Central memory CD4-positive, alpha-beta T cell (primary cell): ENCODE data around the gene FBXL19.
"Not testable (repeated sequence)": the region's sequence is repeated elsewhere in the genome, so short reads cannot be mapped to it uniquely, and the experiment has no call there.

ENCODE experiments used
- DNase-seq: peaks from one replicate; pipeline ENCODE4 v3.0.0; 2022

FBXL19 gene

DNA sequence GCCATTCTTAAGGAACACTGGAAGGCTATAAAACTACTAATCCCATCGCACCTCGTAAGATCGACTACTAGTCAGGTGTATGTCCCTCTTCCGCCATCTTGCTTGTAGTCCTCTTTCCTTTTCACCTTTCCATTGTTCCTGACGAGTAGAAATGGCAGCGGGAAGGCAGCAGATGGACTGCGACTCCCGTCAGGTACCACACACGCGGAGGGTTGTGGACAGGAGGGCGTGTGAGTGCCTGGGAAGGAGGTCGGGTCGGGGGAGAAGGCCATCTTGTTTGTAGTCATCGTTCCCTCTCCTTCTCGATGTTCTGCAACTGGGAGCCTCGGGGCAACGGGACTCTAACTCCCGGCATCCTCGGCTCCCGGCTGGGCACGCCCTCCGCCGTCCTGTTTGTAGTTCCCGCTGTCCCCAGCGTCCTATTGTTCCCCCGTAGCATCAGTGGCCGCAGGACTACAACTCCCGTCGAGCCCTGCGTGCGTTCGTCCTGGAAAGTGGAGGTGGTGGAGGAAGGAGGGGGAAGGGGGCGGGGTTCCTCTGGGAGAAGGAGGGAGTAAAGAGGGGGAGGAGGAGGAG lies 324 bp upstream of the FBXL19 start:
- DNase-seq: peak; percentile 96

DNA sequence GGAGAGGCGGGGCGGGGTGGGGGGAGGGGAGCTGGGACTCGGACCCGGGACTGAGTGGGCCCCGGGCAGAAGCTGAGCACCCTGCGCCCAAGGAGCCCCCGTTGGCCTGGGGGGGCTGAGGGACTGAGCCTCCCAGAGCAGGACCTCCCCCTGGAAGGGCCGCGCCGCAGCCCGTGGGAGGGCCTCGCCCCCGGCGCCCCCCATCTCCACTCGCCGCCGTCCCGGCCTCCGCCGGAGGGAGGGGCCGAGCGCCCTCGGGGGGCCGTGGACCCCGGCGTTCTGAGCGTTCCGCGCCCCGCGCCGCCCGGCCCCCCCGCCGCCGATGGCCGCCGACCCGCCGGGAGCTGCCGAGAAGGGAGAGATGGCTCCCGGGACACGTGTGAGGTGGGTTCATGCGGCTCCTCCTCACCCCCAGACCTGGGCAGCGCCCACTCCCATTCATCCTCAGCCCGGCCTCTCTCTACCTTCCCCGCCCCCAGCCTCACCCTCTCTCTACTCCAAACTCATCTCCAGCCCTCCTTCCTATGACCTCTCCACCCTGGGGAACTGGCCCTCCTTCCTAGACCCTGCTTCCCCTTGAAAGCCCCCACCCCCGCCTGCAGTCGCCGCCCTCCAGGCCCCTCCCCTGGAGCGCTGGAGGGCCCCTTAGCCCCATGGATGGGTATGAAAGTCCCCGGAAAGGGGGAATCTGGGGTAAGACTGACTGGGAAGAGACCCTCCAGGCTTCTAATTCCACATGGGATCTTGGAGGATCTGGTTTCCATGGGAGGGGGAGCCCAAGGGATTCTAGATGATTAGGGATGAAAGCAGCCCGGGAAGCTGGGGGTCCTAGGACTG lies 922 bp downstream of the FBXL19 start:
- no peak for DNase-seq

DNA sequence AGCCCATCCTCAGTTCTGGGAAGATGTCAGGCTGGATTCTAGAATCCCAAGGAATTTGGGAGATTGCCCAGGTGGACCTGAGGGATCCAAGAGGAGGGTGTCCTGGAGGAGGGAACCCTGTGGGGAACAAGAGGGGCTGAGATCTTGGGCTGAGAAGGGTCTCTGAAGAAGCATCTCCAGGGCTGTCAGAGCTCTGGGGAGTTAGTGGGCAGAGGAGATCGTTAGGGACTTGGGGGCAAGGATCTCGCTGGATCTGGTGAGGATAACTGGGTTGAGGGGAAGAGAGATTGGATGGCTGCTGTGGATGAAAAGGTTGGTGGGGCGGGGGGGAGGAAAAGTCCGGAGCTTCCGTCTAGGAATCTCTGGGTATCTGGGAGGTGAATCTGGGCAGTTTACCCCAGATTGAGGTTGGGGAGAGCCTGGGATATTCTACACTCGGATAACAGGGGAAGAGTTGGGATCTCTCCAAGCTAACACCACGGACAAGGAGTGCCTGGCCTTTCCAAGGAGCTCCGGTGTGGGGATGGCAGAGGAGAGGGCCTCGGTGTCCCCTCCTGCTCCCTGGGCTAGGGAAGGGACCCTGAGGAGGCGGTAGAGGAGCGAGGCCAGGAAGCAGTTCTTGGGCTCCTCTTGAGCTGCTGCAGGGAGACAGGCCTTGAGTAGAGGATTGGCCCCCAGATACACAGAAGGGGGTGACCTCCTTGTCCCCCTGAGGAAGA lies 1.7 kb downstream of the FBXL19 start:
- no peak for DNase-seq

DNA sequence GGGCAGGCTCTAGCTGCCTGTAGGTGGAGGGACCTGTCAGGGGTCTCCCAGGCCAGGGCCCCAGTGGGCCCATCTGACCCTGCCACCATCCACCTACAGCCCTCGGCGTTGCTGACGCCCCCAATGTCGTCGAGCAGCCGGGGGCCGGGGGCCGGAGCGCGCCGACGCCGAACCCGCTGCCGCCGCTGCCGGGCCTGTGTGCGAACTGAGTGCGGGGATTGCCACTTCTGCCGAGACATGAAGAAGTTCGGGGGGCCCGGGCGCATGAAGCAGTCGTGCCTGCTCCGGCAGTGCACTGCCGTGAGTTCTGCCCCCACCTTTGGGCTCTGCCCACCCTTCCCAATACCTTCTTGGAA lies 2.2 kb downstream of the FBXL19 start:
- DNase-seq: no peak

DNA sequence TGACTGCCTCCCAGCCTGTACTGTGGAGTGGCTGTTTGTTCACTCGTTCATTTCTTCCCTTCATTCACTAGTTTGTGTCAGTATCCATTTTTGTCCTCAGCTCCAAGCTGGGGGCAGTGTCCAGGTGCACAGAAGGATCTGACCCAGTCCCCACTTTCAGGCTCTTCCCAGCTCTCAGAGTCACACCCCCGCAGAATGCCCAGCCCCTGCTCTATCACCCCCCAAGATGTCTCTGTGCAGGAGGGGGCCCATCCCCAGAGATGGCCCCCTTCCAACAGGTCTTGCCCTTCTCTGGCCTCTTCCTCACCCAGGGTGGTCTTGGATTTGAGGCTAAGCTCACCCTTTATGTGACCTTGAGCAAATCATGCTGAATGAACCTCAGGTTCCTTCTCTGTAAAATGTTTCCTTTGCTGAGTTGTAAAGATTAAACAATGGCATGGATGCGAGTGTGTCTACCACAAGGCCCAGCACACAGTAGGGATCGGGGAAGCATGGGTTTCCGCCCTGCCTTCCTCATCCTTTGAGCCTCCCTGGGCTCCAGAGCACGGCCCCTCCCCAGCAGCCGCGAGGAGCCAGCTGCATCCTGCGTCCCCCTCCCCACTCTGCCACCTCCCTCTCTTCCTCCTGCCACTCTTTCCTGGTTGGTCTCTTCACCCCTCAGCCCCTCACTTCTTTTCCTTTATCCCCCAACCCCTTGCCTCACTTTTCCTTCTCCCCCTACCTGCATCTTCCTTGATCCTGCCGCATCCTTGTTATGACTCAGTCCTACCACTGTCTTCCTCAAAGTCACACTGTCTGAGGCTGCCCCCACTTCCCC lies 2.8 kb downstream of the FBXL19 start:
- no peak for DNase-seq

DNA sequence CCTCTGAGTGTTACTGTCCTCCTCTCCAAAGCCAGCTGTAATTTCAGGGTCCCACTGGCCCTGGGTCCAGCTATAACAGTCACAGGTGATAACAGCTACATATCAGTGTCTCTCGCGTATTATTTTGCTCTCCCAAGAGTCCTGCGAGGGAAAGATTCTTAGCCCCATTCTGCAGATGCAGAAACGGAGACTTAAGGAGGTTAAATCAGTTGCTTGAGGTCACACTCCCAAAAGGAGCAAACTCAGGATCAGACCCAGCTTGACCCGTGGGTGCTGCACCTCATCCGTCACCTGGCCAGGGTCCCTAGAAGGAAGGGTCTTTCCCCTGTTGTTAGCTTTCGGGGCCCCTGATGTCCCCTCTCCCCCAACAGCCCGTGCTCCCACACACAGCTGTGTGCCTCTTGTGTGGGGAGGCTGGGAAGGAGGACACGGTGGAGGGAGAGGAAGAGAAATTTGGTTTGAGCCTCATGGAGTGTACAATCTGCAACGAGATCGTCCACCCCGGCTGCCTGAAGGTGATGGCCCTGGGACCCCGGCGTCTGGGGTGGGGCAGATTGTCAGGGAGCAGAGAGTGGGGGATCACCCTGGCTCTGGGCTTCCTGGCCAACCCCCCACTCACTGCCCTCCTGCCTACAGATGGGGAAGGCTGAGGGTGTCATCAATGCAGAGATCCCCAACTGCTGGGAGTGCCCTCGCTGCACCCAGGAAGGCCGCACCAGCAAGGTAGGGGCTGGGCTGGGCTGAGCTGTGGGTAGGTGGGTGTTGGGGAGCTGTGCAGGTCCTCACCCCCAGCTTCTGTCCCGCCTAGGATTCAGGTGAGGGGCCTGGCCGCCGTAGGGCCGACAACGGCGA lies 3.8 kb downstream of the FBXL19 start:
- no peak for DNase-seq

DNA sequence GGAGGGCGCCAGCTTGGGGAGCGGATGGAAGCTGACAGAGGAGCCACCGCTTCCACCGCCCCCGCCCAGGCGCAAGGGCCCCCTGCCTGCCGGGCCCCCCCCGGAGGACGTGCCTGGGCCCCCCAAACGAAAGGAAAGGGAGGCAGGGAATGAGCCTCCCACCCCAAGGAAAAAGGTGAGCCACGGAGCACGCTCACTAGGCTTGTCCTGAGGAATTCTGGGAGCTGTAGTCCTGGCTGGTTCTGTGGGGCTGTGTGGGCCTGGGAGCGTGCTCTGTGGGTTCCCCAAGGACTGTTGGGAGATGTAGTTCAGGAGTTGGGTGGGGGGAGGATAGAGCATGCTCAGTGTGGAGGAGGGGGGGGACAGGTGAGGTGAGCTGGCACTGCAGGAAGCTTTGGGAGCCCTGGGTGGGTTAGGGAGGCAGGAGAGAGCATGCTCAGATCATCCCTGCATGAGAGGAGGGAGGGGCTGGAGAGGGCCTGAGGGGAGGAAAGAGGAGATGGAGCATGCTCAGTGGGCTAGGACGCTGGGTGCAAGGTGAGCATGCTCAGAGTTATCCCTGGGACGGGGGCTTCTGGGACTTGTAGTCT lies 4.5 kb downstream of the FBXL19 start:
- DNase-seq: peak; percentile 24

DNA sequence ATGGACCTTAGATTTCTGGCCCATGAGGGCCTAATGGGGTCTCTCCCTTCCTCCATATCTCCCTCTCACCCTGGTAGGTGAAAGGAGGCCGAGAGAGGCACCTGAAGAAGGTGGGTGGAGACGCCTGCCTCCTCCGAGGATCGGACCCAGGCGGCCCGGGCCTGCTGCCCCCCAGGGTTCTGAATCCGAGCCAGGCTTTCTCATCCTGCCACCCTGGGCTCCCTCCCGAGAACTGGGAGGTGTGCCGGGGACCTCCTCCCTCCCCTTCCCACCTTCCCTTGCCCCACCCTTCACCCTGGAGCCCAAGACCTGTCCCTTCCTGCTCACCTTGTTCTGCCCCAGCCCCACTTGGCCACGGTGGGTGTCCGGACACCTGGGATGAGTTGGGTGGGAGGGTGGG lies 5.0 kb downstream of the FBXL19 start:
- no peak for DNase-seq

DNA sequence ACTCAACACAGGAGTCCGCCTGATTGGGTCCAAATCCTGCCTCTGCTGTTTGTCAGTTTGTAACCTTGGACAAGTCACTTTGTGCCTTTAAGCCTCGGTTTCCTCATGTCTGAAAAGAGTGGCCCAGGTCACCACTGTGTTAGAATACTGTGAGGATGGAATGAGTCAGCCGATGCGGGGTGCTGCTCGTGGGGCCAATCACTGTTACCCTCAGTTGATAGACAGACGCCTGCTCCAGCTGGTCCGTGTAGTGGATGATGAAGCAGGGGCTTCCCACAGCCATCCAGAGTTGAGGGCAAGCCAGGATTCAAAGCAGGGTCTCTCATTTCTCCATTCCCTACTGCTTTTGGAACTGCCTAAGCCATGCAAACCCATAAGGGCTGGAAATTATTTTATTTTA lies 5.8 kb downstream of the FBXL19 start:
- no peak for DNase-seq

DNA sequence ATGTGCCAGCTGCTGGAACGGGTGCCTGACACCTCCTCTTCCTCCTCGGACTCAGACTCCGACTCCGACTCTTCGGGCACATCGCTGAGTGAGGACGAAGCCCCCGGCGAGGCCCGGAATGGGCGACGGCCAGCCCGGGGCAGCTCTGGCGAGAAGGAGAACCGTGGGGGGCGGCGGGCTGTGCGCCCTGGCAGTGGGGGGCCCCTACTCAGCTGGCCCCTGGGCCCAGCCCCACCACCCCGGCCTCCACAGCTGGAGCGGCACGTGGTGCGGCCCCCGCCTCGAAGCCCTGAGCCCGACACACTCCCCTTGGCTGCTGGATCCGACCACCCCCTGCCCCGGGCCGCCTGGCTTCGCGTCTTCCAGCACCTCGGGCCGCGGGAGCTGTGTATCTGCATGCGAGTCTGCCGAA lies 6.8 kb downstream of the FBXL19 start:
- no peak for DNase-seq

DNA sequence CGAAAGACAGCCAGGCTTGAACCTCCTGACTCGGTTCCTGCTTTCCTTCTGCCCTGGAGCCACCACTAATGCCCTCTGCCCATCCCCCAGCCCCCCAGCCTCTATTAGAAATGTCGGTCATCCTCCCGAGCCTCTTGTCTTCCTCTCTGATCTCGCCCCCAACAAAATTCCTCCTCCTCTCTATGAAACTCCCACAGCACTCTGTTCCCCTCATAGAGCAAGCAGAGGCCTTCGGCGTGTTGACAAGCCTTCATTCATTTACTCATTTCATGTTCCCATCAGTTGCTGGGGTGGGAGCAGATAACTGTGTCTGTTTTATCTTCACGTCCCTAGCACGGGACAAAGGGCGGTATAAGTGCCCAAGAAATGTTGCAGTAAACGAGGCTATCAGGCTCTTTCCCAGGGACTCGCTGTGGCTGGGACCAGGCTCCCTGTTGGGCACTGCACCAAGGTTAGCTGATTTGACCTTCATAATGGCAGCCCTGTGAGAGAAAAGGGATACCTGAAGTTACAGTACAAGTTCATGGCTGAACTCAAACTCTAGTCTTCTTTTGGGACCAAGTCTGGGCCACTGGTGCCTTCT lies 7.8 kb downstream of the FBXL19 start:
- DNase-seq: no peak

DNA sequence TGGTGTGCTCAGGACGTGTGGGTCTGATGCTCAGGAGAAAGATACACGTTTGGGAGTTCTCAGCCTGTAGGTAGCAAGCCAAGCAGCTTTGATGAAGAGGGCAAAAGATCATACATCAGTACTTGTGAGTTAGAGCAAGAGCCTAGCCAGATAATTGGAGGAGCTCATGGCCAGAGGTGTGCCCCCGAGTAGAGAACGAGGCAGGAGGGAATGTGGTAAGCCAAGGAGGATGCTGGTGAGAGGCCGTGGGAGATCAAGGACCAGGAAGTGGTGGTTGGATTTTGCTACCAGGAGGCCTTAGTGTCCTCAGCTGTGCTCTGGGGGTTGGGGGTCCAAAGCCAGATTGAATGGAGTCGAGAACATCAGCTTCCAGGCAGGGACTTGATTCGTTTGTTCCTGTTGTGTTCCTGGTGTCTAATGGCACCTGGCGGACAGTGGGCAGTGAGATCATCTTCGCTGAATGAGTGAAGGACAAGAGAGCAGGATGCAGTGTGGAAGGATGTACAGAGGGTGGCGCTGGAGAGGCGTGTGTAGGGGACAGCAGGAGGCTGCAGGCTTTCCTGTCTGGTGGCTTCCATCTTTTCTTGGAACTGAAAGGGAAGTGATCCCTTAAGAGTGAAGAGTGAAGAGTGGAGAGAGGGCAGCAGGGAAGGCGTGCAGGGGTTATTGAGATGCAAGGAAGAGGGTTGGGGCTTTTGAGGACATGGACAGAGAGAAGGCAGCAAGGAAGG lies 11.6 kb downstream of the FBXL19 start:
- no peak for DNase-seq

DNA sequence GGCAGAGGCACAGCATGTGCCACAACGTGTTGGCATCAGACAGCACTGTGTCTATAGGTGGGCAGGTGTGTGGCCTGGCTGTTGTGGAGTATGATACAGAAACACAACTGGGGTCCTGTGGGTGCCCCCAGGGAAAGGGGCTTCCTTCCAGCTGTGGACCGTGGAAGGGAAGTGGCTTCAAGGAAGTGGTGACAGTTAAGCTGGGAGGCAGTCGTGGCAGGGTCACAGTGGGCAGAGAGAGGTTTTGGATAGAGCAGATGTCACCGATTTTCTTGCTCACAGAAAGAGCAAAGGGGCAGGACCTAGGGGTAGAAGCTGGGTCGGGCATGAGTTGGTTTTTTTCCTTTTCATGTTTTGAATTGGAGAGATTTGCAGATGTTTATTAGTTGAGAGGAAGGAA lies 14.3 kb downstream of the FBXL19 start:
- no peak for DNase-seq

DNA sequence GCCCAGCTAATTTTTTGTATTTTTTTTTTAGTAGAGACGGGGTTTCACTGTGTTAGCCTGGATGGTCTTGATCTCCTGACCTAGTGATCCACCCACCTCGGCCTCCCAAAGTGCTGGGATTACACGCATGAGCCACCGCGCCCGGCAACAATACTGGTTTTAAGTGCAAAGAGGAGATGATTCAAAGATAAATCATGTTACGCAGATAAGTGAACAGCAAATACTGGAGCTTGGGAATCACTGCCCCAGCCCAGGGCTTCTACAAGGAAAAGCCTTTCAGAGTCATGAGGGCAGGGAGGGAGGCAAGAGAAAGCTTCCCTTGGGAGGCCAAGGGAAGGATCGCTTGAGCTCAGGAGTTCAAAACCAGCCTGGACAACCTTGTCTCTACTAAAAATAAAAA lies 16.2 kb downstream of the FBXL19 start:
- DNase-seq: not testable (repeated sequence)

DNA sequence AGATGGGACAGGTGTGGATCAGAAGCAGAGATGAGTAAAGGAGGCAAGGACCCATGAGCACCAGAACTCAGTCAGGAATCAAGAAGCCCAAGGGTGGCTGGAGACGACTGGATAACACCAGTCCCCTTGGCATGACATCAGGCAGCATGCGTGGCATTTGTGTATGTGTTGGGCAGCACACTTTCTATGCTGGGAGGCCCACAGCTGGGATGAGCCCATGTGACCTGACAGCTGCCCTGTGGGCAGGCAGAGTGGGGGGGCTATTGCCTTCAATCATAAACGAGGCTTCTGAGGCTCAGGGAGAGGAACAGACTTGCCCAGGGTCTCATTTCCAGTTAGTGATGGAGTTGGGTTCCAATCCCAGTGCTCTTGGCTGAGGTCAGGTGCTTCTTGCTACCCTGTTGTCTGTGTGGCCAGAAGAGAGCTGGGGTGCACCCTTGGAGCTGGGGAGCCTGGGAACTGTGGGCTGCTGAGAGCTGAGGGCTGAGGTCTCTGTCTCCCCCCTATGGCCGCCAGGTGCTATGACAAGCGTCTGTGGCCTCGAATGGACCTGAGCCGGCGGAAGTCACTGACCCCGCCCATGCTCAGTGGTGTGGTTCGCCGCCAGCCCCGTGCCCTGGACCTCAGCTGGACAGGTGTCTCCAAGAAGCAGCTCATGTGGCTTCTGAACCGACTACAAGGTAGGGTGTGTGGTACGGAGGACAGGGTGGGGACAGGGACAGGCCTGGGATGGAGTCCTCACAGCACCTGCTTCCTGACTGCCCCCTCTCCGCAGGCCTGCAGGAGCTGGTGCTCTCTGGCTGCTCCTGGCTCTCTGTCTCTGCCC lies 18.4 kb downstream of the FBXL19 start:
- DNase-seq: peak; percentile 46

DNA sequence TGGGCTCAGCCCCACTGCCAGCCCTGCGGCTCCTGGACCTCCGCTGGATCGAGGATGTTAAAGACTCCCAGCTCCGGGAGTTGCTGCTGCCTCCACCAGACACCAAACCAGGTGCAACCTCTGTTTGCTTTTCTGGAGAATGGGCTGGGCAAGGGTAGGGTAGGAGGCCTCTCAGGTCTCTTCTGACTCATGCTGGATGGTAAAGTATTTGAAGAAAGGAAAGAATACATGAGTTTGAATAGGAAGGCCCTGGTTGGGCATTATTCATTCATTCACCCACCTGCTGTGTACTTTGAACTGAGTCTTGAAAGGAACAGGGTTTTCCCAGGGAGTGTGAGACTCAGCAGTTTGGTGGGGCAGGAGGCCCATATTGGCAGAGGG lies 19.0 kb downstream of the FBXL19 start:
- DNase-seq: no peak

DNA sequence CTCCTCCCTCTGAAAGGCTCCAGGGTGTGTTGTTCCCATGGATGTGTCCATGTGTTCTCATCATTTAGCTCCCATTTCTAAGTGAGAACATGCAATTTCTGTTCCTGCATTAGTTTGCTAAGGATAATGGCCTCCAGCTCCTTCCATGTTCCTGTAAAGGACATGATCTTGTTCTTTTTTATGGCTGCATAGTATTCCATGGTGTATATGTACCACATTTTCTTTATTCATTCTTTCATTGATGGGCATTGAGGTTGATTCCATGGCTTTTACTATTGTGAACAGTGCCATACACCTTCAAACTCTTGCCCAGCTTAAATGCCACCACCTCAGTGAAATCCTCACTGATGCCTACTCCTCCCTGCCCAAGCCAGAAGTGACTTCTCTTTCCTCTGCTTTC lies 21.0 kb downstream of the FBXL19 start:
- DNase-seq: no peak

DNA sequence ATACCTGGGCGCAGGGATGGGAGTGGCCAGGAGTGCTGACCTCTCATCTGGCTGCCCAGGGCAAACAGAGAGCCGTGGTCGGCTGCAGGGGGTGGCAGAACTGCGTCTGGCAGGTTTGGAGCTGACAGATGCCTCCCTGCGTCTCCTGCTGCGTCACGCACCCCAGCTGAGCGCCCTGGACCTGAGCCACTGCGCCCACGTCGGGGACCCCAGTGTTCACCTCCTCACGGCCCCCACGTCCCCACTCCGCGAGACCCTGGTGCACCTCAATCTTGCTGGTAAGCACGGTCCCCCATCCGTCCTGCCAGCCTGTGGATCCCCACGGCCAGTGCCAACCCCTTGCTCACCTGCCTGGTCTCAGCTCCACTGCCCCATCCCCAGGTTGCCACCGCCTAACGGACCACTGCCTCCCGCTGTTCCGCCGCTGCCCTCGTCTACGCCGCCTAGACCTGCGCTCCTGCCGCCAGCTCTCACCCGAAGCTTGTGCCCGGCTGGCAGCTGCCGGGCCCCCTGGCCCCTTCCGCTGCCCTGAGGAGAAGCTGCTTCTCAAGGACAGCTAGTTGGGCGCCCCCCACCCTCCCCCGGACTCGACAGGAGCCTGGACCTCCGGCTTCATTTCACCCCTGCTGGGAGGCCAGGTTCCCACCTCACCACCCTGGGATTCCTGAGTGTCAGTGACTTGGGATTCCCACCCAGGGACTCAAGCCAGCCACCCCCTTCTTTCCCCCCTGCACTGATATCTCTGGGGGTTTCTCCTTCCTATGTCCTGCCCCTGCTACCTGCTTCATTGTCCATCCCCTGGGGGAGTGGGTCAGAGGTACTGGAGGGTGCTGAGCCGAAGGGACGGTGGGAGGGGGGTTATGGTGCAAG lies 23.5 kb downstream of the FBXL19 start:
- DNase-seq: no peak

DNA sequence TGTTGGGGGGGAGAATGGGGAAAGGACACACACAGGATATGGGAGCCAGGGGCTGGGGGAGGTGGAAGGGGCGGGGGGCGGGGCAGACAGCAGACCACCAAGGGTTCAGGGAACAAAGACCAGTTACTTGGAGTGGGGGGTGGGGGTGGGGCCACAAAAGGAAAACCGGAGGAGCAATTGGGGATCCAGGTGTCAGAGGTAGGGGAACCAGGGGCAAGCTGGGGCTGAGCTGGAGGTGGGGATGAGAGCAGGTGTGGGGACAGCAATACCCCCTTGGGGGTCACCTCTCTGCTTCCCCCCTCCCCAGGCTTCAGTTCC lies 24.1 kb downstream of the FBXL19 start:
- DNase-seq: no peak
